Femur (tissue), 1 donor: ENCODE results near the gene LYRM4.

Experiments used
- DNase-seq: peaks from one replicate; pipeline ENCODE4 v3.0.0-alpha.2; 2017

The LYRM4 gene

GRCh38 chr6:5172041-5172653 is 88.6 kb downstream of the LYRM4 start:
- no peak for DNase-seq

GRCh38 chr6:5167501-5167900 is 93.2 kb downstream of the LYRM4 start:
- no peak for DNase-seq

DNA sequence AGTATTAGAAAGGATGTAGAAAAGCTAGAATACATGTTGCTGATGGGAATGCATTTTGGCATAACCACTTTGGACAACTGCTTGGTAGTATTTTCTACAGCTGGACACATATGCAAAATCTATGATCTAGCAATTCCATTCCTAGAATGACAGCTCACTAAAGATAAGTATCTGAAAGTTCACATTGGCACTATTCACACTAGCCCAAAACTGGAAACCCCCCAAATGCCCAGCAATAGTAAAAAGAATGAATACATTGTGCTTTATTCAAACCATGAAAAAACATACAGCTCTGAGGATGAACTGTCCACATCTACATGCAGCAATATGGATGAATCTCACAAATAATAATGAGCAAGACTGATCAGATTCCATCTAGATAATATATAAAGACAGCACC is 96.7 kb downstream of the LYRM4 start:
- no peak for DNase-seq

GRCh38 chr6:5163247-5163646 is 97.5 kb downstream of the LYRM4 start:
- no peak for DNase-seq

- DNase-seq: no peak
These were observed 98.4 kb downstream of the LYRM4 start for GRCh38 chr6:5162355-5162754.

- DNase-seq: no peak
These were observed 100.5 kb downstream of the LYRM4 start for GRCh38 chr6:5160206-5160605.

DNA sequence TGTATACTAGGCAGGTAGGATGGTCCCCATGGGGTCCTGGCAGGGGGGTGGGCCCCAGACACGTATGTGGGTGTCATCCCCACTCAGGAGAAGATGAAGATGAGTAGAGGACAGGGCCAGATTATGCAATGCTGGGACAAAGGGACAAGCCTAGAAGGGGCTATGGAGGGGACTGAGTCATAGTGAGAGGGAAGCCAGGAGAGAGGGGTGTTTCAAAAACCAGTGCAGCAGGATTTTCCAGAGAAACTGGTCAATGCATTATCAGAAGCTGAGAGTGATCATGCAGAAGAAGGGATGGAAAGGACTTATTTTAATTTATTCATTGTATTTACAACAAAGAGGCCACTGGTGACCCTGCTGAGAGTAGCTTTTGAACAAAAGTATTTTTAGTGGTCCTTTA is 101.6 kb downstream of the LYRM4 start:
- DNase-seq: no peak

GRCh38 chr6:5158180-5158579 is 102.6 kb downstream of the LYRM4 start:
- no peak for DNase-seq

DNA sequence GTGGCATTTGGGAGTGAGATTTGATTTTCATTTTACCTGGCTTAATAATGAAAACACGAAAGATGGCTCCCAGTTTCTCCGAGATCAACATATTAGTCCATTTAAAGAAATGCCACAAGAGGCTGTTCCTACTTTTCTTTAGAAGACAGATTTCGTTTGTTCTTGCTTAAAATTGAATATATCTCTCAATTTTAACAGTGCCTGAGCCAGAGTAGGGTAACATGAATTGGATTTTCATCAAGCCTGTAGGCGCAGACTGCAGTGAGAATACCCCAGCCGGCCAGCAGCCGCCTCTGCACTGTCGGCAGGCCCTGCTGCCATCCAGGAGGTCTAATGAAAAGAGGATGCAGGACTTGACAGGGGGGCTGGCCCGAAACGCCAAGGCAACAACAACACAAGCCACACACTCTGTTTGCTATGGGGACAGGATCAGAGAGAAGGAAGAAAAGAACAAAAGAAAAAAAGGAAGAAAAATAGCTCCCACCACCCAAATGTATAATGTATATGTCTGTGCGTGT is 103.1 kb downstream of the LYRM4 start:
- DNase-seq: no peak

DNA sequence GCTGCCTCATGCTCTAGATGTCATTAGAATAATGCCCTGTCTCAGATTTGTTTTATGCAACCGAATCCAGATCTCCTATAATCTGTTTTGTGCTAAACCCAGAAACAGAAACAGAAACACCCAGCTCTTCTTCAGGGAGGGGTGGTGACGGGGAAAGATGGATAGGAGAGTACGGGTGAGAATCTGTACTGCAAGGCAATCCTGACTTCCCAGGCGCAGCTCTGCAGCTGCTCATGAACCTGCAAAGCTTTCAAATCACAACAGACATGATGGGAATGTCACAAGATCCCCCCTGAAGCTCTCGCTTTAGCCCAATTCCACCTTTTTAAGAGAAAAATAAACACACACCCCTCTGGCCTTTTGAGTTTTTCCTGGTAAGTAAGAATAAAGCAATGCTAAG is 104.1 kb downstream of the LYRM4 start:
- no peak for DNase-seq

DNA sequence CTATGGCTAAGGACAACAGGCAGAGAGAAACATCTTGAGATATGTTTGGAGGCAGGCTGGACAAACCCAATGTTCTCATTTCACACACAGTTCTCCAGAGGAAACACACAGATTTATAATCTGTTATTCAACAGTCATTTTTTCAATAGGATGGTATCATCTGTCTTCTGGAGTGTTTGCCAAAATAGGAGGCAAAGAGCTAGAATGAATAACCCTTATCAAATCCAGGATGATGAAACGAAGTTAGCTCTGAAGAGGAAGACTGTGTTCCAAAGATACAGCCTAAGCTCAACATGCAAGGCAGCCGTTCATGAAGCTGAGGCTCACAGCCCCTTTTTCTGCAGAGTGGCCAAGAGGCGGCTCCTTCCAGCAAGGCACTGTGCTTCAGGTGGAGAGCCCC is 104.8 kb downstream of the LYRM4 start:
- DNase-seq: no peak

GRCh38 chr6:5153186-5153585 is 107.6 kb downstream of the LYRM4 start:
- DNase-seq: no peak

DNA sequence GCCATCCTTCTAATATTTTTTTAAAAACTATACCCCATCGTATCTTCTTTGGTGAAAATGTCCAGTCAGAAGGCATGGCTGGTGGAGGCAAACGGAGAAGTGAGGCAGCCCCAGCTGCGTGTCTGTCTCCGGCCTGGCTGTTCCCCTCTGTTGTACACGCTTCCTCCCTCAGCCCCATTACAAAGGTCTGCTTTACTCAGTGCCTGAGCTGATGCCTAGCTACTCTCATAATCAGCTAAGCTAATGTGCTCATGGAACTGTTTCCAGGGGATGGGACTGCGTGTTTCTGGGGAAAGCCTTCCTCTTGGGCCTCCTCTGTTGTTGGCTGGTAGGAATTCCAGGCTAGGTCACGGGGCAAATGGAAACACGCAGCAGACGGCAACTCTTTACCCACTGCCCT is 108.3 kb downstream of the LYRM4 start:
- DNase-seq: no peak

DNA sequence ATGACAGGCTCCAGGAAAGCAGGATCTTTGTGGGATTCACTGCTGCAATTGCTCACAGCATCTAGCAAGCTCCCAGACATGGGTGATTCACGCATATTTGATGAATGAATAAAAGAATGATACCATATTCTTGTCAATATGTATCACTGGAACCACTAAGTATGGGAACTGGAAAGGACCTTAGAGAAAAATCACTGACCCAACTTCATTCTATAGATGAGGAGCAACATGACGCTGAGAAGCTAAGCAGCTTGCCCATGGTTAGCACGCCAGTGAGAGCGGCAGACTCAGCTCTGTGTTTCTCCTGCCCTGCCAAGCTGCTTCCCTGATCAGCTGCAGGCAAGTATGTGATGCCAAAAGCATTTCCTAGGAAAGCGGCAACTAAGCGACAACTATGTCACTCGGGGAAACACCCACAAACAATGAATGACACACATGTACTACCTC is 108.8 kb downstream of the LYRM4 start:
- DNase-seq: no peak

DNA sequence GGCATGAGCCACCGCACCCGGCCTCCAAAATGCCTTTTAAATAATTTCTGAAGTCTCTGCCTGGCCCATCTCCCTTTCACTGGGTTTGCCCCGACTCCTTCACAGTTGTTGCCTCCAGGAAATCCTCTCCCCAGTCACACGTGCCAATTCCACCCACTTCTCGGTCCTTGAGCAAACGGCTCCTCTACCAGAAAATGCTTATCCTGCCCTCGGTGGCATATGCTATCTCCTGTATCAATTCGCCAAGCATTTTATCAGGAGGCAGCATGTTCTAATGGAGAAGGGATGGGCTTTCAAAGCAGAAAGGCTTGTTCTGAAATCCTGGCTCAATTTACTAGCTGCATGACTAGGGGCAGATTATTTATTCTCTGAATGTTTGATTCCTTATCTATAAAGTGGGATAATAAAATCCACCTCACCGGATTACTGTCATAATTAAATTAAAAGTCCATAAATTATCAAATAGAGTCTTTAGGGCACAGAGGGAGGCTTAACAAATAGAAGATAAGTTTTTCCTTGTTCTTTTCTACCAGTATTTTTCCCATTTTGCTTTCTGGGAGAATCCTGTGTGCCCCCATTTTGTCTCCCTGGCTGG is 109.3 kb downstream of the LYRM4 start:
- no peak for DNase-seq

GRCh38 chr6:5150551-5151075 is 110.1 kb downstream of the LYRM4 start:
- DNase-seq: no peak

GRCh38 chr6:5149891-5150290 is 110.9 kb downstream of the LYRM4 start:
- no peak for DNase-seq

- no peak for DNase-seq
These were observed 111.5 kb downstream of the LYRM4 start for GRCh38 chr6:5149159-5149704.

- DNase-seq: no peak
These were observed 114.4 kb downstream of the LYRM4 start for GRCh38 chr6:5146398-5146797.

- DNase-seq: peak; percentile 92
These were observed 117.0 kb downstream of the LYRM4 start for GRCh38 chr6:5143634-5144311.

DNA sequence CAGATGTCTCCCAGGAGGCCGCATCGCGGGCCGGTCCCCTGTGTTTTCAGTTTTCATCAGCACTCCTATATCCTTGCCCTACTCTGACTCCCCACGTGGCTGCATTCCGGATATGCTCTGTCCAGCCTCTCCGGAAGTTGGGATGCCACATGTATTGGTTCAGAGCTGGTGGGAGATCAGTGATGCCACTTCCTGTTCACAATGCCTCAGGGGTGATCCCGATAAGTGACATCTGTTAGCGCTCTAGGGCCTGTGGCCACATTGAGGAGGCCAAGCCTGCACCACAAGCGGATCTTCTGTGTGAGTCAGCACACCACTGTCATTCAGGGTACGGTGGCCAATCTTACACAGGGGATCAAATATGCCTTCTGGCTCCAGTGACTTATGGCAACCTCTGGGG is 117.8 kb downstream of the LYRM4 start:
- DNase-seq: no peak

DNA sequence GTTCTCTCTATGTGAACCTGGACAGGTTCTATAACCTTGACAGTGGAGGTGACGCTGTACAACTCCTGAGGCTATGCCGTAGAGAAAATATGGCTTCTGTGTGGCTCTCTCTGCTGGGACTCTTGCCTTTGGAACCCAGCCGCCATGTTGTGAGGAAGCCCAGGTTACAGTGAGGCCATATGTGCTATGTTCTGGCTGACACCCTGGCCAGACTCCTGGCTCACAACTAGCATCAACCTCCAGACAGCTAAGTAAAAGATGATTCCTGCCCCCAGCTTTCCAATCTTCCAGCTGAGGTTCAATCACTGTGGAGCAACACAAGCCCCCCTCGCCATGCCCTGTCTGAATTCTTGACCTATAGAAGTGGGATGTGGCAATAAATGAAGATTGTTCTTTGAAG is 118.6 kb downstream of the LYRM4 start:
- DNase-seq: no peak

DNA sequence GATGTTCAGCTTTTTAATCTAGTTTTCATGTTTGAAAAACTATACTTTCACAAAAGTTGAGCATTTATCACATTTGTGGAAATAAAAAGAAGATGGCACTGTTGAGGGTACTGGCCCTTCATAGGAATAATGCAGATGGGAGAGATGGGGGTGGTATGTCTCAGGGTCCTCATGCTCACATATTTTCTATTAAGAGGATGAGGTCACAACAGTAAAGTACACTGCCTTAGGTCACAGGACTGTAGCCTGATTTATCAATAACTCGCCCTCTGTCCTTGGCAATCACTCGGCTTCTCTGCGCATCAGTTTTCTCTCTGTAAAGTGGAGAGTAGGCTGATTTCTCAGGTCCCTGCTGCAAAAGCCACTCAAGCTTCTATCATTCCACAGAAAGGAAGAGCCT is 119.7 kb downstream of the LYRM4 start:
- DNase-seq: no peak
